Small intestine (tissue), 7 donors: ENCODE measurements around the gene TMCC2. TPM values are rescaled to one million over a fixed set of nuclear protein-coding genes. Genes with fewer than 3 reads are reported as not detected.
A peak's percentile ranks its signal among the peaks of the same experiment; 100 is the strongest.

Experiments
- DNase-seq, 2 donors: peaks; one replicate each; pipeline versions ENCODE4 v3.0.0 to v3.0.0-alpha.2; 2013
- FAIRE-seq: peaks from 2 replicates; lab custom pipeline; 2012; peaks lifted over from hg19 to GRCh38; lab: Jason Lieb, UNC
- H3K27ac ChIP-seq, 3 donors: one replicate each; pipeline ENCODE4 v1.5.1; 2013; ENCODE audit warnings: low read length in 2 of 3, mild to moderate bottlenecking in 2 of 3, control low read depth in 1 of 3, inconsistent platforms in 1 of 3, low read depth in 1 of 3, moderate library complexity in 1 of 3
- H3K27me3 ChIP-seq, 3 donors: one replicate each; pipeline ENCODE4 v1.6.1; 2013; ENCODE audit warnings: low read length in 3 of 3, inconsistent platforms in 1 of 3; ENCODE audit not compliant: control insufficient read depth in 3 of 3, insufficient read depth in 3 of 3
- H3K36me3 ChIP-seq, 3 donors: one replicate each; pipeline ENCODE4 v1.6.1; 2013; ENCODE audit warnings: low read length in 3 of 3, inconsistent platforms in 1 of 3, low read depth in 1 of 3, mild to moderate bottlenecking in 1 of 3, moderate library complexity in 1 of 3; ENCODE audit not compliant: control insufficient read depth in 3 of 3, insufficient read depth in 2 of 3
- H3K4me1 ChIP-seq, 3 donors: one replicate each; pipeline ENCODE4 v1.6.1; 2013; ENCODE audit warnings: low read length in 2 of 3, inconsistent platforms in 1 of 3, low read depth in 1 of 3, mild to moderate bottlenecking in 1 of 3, moderate library complexity in 1 of 3; ENCODE audit not compliant: control insufficient read depth in 3 of 3, insufficient read depth in 2 of 3
- H3K4me3 ChIP-seq, 3 donors: one replicate each; pipeline ENCODE4 v1.5.1; 2013; ENCODE audit warnings: low read length in 3 of 3, control low read depth in 1 of 3, inconsistent platforms in 1 of 3, low read depth in 1 of 3, mild to moderate bottlenecking in 1 of 3, moderate library complexity in 1 of 3
- H3K9me3 ChIP-seq, 2 donors: one replicate each; pipeline ENCODE4 v1.6.1; 2013; ENCODE audit warnings: low read depth in 1 of 2, low read length in 1 of 2; ENCODE audit not compliant: control insufficient read depth in 2 of 2, insufficient read depth in 1 of 2
- WGBS, 3 donors: extraction: QIAGEN DNeasy Blood & Tissue Kit; methylation state at CpG; one replicate each; pipeline ENCODE4 v1.1.7; 2013; 5-methylcytosine and 5-hydroxymethylcytosine counted together
- polyA plus RNA-seq, 4 donors: library from polyadenylated mRNA; stranded (reverse) in 3 of 4; unstranded in 1 of 4; fragments of 200-250 nt in 3 of 4; fragments of 120-200 nt in 1 of 4; gene quantifications; one replicate each; pipeline versions ENCODE4 v1.2.1 to v1.2.3, GENCODE V29; 2013
- donor health status: healthy with polysubstance abuse.
- donor health status: control.
- donor health status: control.
- donor health status: Bipolar disorder and iron deficiency.
- donor health status: healthy.

Gene TMCC2
- polyA plus RNA-seq, 4 donors = 0.54 to 1.7 (median 0.96) TPM

DNA sequence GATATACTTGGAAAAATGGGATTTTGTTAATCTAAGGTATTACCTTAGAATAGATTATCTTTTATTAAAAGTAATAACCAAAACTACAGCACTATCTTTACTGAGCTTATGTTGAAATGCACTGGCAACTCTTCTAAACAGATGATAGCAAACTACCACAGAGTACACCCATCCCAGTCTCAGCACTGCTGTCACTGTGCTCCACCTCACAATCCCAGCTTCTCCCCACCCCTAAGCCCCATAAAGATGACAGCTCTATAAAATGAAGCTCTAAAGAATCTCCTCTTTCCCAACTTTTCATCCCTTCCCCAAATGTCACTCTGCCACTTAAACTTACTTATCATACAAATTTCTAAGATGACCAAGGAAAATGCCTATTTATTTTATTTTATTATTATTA is 22.7 kb upstream of the TMCC2 start:
- DNase-seq = no peak
- Histone ChIP-seq H3K36me3 (no peaks in the 10 kb centered on the region), H3K4me3 (no peak overlapping the region), H3K27ac (no peak overlapping the region), H3K9me3 (no peaks in the 10 kb centered on the region), H3K27me3 (no peaks in the 10 kb centered on the region), H3K4me1 (peaks cover 0 to 3% (median 2%) of the 10 kb centered on the region in 3 donors)
- no peak for FAIRE-seq

DNA sequence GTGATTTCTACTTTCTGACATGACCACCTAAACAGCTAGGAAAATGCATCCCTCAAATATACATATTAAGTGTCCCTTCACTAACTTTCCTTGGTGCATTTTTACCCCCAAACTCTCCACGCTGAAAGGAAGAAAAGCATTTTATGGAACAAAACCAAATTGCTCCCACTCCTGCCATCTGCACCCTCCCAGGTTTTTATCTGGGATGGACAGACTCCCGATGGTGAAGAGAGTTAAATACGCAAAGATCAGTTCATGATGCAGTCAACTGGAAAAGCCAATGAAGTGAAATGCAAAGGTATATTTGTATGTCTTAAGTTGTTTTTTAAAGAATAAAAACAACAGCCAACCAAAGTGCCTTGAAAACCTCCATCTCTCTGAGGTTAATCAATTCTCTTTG is 18.9 kb upstream of the TMCC2 start:
- Histone ChIP-seq H3K4me3 (no peak overlapping the region), H3K36me3 (no peaks in the 10 kb centered on the region), H3K4me1 (peaks cover 0 to 5% (median 2%) of the 10 kb centered on the region in 3 donors), H3K27me3 (no peaks in the 10 kb centered on the region), H3K9me3 (no peaks in the 10 kb centered on the region), H3K27ac (no peak overlapping the region)
- FAIRE-seq (no peak), DNase-seq (no peak)
- 76 to 88% (median 87%) methylated on average over 3 of the region's 3 CpGs for WGBS, 3 donors

DNA sequence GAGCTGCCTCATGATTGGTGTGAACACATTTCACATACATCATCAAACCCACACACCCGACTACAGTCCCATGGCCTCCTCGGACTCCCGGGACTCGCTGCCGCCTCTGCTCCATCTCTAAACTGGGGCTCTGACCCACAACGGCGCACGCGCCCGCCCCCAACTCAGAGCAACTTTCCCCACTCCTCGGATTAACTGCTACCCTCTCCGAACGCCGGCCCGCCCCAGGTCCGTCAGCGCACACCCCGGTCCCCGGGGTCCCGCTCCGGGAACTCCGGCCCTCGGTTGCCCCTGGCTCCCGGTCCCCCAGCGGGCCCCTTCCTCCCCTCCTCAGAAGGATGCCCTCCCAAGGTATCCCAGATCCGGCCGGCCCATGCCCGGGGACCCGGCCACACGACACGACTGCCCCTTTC is 17.0 kb upstream of the TMCC2 start:
- peak in 1 of 2 donors; percentile 24 for DNase-seq
- Histone ChIP-seq H3K27me3 (peaks cover 0 to 2% (median 0%) of the 10 kb centered on the region in 3 donors), H3K36me3 (no peaks in the 10 kb centered on the region), H3K4me3 (peak overlapping the region; percentile 87 to 100 (median 99)), H3K9me3 (no peaks in the 10 kb centered on the region), H3K4me1 (peaks cover 0 to 5% (median 0%) of the 10 kb centered on the region in 3 donors), H3K27ac (peak overlapping the region; percentile 80 to 91 (median 89))
- 0 to 1% (median 1%) methylated on average over 30 to 31 of the region's 31 CpGs for WGBS, 3 donors
- no peak for FAIRE-seq

DNA sequence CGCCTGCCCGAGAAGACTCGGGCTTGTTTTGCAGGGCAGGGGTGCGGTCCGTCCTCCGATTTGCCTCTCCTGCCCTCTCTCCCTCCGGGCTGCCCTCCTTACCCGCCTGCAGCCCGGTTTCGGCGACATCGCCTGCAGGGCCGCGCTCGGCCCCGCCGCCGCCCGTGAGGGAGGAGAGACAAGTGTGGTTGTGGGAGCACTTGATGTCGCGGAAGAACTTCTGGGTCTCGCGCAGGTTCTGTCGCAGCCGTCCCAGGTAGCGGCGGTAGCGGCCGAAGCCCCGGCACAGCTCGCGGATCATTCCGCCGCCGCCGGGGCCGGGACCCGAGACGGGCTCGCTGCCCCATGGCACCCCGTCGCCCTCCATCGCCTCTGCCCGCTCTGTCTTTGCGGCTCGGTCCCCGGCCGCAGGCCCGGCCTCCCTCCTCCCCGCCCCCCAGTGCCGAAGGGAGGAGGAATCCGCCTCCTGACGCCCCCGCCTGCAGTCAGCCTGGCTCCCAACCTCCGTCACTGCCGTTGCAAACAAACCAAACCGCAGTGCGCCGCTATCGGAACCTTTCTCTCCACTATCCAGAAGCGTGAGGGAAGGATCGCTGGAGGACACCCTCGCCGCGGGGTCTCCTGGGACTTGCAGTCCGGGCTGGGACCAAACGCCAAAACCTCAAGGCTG is 16.4 kb upstream of the TMCC2 start, which contains the start of gene DSTYK:
Gene DSTYK (minus strand): TSS at position 534 of the 670 bp plus-strand sequence. CDS start 167 bp downstream, at position 367.
- Histone ChIP-seq H3K27me3 (peaks cover 0 to 4% (median 0%) of the 10 kb centered on the region in 3 donors), H3K4me1 (peaks cover 0 to 5% (median 0%) of the 10 kb centered on the region in 3 donors), H3K4me3 (peak within 1 kb of the TSS; percentile 87 to 100 (median 99)), H3K36me3 (no peaks in the 10 kb centered on the region), H3K27ac (peak within 1 kb of the TSS; percentile 80 to 91 (median 89)), H3K9me3 (no peaks in the 10 kb centered on the region)
- FAIRE-seq (no peak), DNase-seq (peak; percentile 92 to 96)
- WGBS, 3 donors = 0% methylated on average over 54 to 67 of the region's 67 CpGs

DNA sequence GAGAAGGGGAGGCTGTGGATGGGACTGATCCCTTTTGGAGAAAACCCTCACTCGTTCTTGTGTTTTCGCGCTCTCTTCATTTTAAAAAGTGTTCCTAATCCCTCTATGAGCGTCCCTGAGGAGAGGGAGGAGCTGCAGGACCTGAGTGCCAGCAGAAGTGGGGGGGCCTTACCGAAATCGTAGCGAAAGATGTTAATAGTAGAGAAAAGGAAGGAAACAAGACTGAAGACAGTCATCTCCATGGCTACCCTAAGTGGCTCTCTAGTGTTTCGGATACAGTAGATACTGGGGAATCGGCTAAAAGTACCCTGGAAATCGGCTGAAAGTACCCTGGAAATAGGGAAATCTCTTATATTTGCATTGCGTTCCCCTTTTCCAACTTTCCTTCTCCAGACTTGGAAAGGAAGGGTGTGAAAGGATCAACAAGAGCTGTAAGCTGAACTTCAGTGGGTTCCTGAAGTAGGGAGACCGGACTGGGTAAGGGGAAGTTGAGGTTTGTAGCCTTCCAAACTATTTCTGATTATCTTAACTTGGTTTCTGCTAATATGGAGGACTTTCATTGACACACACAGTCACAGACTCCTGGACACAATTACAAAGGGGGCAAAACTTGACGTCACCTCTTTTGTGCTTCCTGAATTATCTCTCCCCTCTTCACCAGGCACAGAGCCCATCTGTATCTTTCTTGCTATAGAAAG is 15.8 kb upstream of the TMCC2 start:
- DNase-seq (no peak), FAIRE-seq (no peak)
- H3K36me3 ChIP-seq = no peaks in the 10 kb centered on the region
- H3K9me3 ChIP-seq = no peaks in the 10 kb centered on the region
- H3K27ac ChIP-seq = peak overlapping the region; percentile 80 to 91 (median 89)
- peaks cover 0 to 5% (median 0%) of the 10 kb centered on the region in 3 donors for H3K4me1 ChIP-seq
- H3K4me3 ChIP-seq = peak overlapping the region in 2 of 3 donors; percentile 87 to 99
- peaks cover 0 to 6% (median 0%) of the 10 kb centered on the region in 3 donors for H3K27me3 ChIP-seq
- 41 to 57% (median 44%) methylated on average over 13 of the region's 13 CpGs for WGBS, 3 donors

DNA sequence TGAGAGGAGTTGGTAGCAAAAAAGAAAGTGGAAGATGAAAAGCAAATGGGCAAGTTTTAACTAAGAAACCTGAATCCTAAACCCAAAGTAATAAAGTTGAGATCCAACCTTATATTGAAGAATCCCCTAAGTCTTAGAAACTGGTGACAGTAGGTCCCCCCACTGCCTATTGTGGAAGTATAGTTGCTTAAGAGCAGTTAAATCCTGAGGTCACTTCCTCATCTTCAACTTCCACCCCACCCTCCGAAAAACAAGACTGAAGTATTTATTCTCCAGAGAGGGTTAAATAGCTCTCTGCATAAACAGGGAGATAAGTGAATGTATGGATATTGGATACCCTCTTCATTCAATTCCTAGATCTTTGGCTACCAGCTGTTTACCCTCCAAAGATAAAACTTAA is 13.0 kb upstream of the TMCC2 start:
- H3K4me1 ChIP-seq = peaks cover 0 to 5% (median 0%) of the 10 kb centered on the region in 3 donors
- FAIRE-seq = no peak
- H3K9me3 ChIP-seq = no peaks in the 10 kb centered on the region
- no peaks in the 10 kb centered on the region for H3K36me3 ChIP-seq
- H3K27ac ChIP-seq = no peak overlapping the region
- 60 to 87% (median 74%) methylated on average over 1 of the region's 1 CpG for WGBS, 3 donors
- DNase-seq = no peak
- H3K4me3 ChIP-seq = no peak overlapping the region
- H3K27me3 ChIP-seq = peaks cover 0 to 6% (median 0%) of the 10 kb centered on the region in 3 donors

DNA sequence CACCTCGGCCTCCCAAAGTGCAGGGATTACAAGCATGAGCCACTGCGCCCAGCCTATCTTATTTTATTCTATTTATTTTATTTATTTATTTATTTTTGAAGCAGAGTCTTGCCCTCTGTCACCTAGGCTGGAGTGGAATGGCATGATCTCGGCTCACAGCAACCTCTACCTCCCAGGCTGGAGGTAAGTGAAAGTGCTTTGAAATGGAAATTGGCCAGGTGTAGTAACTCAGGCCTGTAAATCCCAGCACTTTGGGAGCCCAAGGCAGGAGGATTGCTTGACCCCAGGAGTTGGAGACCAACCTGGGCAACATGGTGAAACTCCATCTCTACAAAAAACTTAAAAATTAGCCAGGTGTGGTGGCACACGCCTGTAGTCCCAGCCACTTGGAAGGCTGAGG is 11.2 kb upstream of the TMCC2 start:
- DNase-seq = no peak
- no peak for FAIRE-seq
- H3K4me3 ChIP-seq = no peak overlapping the region
- no peaks in the 10 kb centered on the region for H3K36me3 ChIP-seq
- peaks cover 0 to 6% (median 0%) of the 10 kb centered on the region in 3 donors for H3K27me3 ChIP-seq
- no peaks in the 10 kb centered on the region for H3K4me1 ChIP-seq
- H3K9me3 ChIP-seq = no peaks in the 10 kb centered on the region
- no peak overlapping the region for H3K27ac ChIP-seq
- 82 to 85% (median 84%) methylated on average over 4 of the region's 4 CpGs for WGBS, 3 donors

DNA sequence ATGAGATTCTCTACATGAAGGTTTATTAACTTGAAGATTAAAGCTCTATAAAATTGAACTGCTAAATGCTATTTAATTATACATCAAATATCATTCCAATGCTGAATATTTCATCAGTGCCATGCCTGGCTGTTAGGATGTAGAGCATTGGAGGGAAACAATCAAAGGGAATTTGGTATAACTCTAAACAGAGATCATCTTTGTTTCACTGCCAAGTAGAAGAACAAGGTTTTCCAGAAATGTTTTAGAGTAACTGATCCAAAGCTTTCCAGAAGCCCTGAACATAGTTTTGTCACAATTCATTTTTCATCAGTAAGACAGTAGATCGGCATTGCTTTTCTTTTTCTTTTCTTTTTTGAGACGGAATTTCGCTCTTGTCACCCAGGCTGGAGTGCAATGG is 10.3 kb upstream of the TMCC2 start:
- WGBS, 3 donors = 63 to 93% (median 90%) methylated on average over 3 of the region's 3 CpGs
- Histone ChIP-seq H3K27ac (no peak overlapping the region), H3K9me3 (no peaks in the 10 kb centered on the region), H3K4me3 (no peak overlapping the region), H3K4me1 (no peaks in the 10 kb centered on the region), H3K36me3 (no peaks in the 10 kb centered on the region), H3K27me3 (peaks cover 0 to 6% (median 0%) of the 10 kb centered on the region in 3 donors)
- DNase-seq = no peak
- no peak for FAIRE-seq
